ENCODE results near the gene PLRG1. TPM values are rescaled to one million over a fixed set of nuclear protein-coding genes. Genes with fewer than 3 reads are reported as not detected.

The PLRG1 gene
- polyA plus RNA-seq, 1 donor from 2014 or later = 133 TPM

- TF ChIP-seq SMC3 (conservative IDR thresholded peaks at IDR 0.05; ENCODE audit: poor library complexity) (peak; percentile 71), RAD21 (conservative IDR thresholded peaks at IDR 0.05) (peak; percentile 74), CTCF (IDR thresholded peaks at IDR 0.05; ENCODE audit: poor library complexity, severe bottlenecking) (peak; percentile 71), TAF1 (IDR thresholded peaks at IDR 0.05; ENCODE audit: low read depth) (no peak)
- no peaks in the 10 kb centered on the region for H3K9me3 ChIP-seq (ENCODE audit: low read length)
- H2AFZ ChIP-seq (ENCODE audit: low read depth, low read length) = no peak overlapping the region
Observed at GRCh38 chr4:154559494-154560418, 9.6 kb upstream of the PLRG1 start.

GRCh38 chr4:154559141-154559493, 8.9 kb upstream of the PLRG1 start:
- H2AFZ ChIP-seq (ENCODE audit: low read depth, low read length) = no peak overlapping the region
- H3K4me3 ChIP-seq (ENCODE audit: low read length) = no peak overlapping the region
- no peaks in the 10 kb centered on the region for H3K27me3 ChIP-seq (ENCODE audit: insufficient read depth, low read depth, low read length)
- no peaks in the 10 kb centered on the region for H4K20me1 ChIP-seq (ENCODE audit: insufficient read depth)
- H3K4me2 ChIP-seq (ENCODE audit: low read length) = no peak overlapping the region
- no peaks in the 10 kb centered on the region for H3K36me3 ChIP-seq (ENCODE audit: insufficient read depth, low read length)
- no peaks in the 10 kb centered on the region for H3K9me3 ChIP-seq (ENCODE audit: low read length)
- no peak overlapping the region for H3K27ac ChIP-seq (ENCODE audit: low read length)
- no peaks in the 10 kb centered on the region for H3K79me2 ChIP-seq (replicated peaks; ENCODE audit: insufficient read depth, low read length)
- H3K9ac ChIP-seq (ENCODE audit: low read length) = no peak overlapping the region
- TF ChIP-seq MXI1 (conservative IDR thresholded peaks at IDR 0.05; ENCODE audit: poor library complexity, severe bottlenecking) = no peak
- TF ChIP-seq SMC3 (conservative IDR thresholded peaks at IDR 0.05; ENCODE audit: poor library complexity) = no peak
- no peak for TF ChIP-seq EP300 (conservative IDR thresholded peaks at IDR 0.05; ENCODE audit: poor library complexity, severe bottlenecking)
- no peak for TF ChIP-seq EZH2 (IDR thresholded peaks at IDR 0.05; ENCODE audit: borderline replicate concordance, insufficient read depth, low read length, poor library complexity, severe bottlenecking)
- TF ChIP-seq TAF1 (IDR thresholded peaks at IDR 0.05; ENCODE audit: low read depth) = no peak
- TF ChIP-seq REST (IDR thresholded peaks at IDR 0.05; ENCODE audit: borderline replicate concordance) = no peak
- no peak for TF ChIP-seq CTCF (IDR thresholded peaks at IDR 0.05; ENCODE audit: poor library complexity, severe bottlenecking)
- no peaks in the 10 kb centered on the region for H3F3A ChIP-seq (ENCODE audit: insufficient read depth, low read length, poor library complexity, severe bottlenecking)
- no peaks in the 10 kb centered on the region for H3K9me2 ChIP-seq (ENCODE audit: insufficient read depth, low read length)

More at GRCh38 chr4:154559494-154560418, 9.6 kb upstream of the PLRG1 start:
- Histone ChIP-seq H3K27me3 (ENCODE audit: insufficient read depth, low read depth, low read length) (no peaks in the 10 kb centered on the region), H4K20me1 (ENCODE audit: insufficient read depth) (no peaks in the 10 kb centered on the region), H3K9ac (ENCODE audit: low read length) (no peak overlapping the region), H3K4me3 (ENCODE audit: low read length) (no peak overlapping the region), H3K4me2 (ENCODE audit: low read length) (no peak overlapping the region), H3K36me3 (ENCODE audit: insufficient read depth, low read length) (no peaks in the 10 kb centered on the region), H3K27ac (ENCODE audit: low read length) (no peak overlapping the region), H3K9me2 (ENCODE audit: insufficient read depth, low read length) (no peaks in the 10 kb centered on the region), H3K79me2 (replicated peaks; ENCODE audit: insufficient read depth, low read length) (no peaks in the 10 kb centered on the region), H3F3A (ENCODE audit: insufficient read depth, low read length, poor library complexity, severe bottlenecking) (no peaks in the 10 kb centered on the region)

All from neural cell (in vitro differentiated cells).